ENCODE data around the gene RFX2. TPM values are rescaled to one million over a fixed set of nuclear protein-coding genes. Genes with fewer than 3 reads are reported as not detected.

Gene RFX2
- total RNA-seq, 4 donors from 2014 or later: 25.5 to 49.9 (median 32.8) TPM

GRCh38 chr19:6097911-6098310, 12.4 kb downstream of the RFX2 start:
- H3K27ac ChIP-seq (replicated peaks in 1 of 4): peak overlapping the region; percentile 89 to 96 (median 91)
- H3K4me3 ChIP-seq: no peak overlapping the region
- H3K36me3 ChIP-seq: no peaks in the 10 kb centered on the region
- 71% methylated on average over 4 of the region's 4 CpGs for WGBS
- no peak for DNase-seq (ENCODE audit: extremely low spot score)
- TF ChIP-seq CTCF (IDR thresholded peaks at IDR 0.05) (no peak), POLR2AphosphoS5 (IDR thresholded peaks at IDR 0.05) (no peak)
- no peaks in the 10 kb centered on the region for H3K27me3 ChIP-seq
- peaks cover 45 to 92% (median 90%) of the 10 kb centered on the region in 4 donors for H3K4me1 ChIP-seq
- intact Hi-C loops (cut with DNase I): no loop called here
- no peaks in the 10 kb centered on the region for H3K9me3 ChIP-seq

- Histone ChIP-seq H3K4me1 (peaks cover 49 to 92% (median 90%) of the 10 kb centered on the region in 4 donors), H3K27ac (replicated peaks in 1 of 4) (peak overlapping the region; percentile 54 to 94 (median 90))
Measured at GRCh38 chr19:6095760-6096159, 14.5 kb downstream of the RFX2 start.

GRCh38 chr19:6092329-6093286, 17.7 kb downstream of the RFX2 start:
- H3K4me3 ChIP-seq: peak overlapping the region; percentile 35 to 48 (median 42)
- WGBS: 34% methylated on average over 40 of the region's 40 CpGs
- intact Hi-C loops (cut with DNase I): no loop called here
- no peaks in the 10 kb centered on the region for H3K36me3 ChIP-seq
- TF ChIP-seq EP300 (IDR thresholded peaks at IDR 0.05) (no peak), POLR2AphosphoS5 (IDR thresholded peaks at IDR 0.05) (peak; percentile 90 to 91), CTCF (IDR thresholded peaks at IDR 0.05) (peak in 1 of 3 experiments; percentile 35), POLR2A (IDR thresholded peaks at IDR 0.05; ENCODE audit: low read depth) (no peak)
- peak overlapping the region; percentile 90 to 94 (median 91) for H3K27ac ChIP-seq (replicated peaks in 1 of 4)
- no peaks in the 10 kb centered on the region for H3K9me3 ChIP-seq
- peaks cover 35 to 92% (median 79%) of the 10 kb centered on the region in 4 donors for H3K4me1 ChIP-seq
- no peak for DNase-seq (ENCODE audit: extremely low spot score)
- no peaks in the 10 kb centered on the region for H3K27me3 ChIP-seq

More at GRCh38 chr19:6095760-6096159, 14.5 kb downstream of the RFX2 start:
- intact Hi-C loops (cut with DNase I): no loop called here
- 73% methylated on average over 4 of the region's 4 CpGs for WGBS
- Histone ChIP-seq H3K9me3 (no peaks in the 10 kb centered on the region), H3K27me3 (no peaks in the 10 kb centered on the region), H3K4me3 (no peak overlapping the region), H3K36me3 (no peaks in the 10 kb centered on the region)
- no peak for DNase-seq (ENCODE audit: extremely low spot score)
- TF ChIP-seq POLR2AphosphoS5 (IDR thresholded peaks at IDR 0.05) (no peak), POLR2A (IDR thresholded peaks at IDR 0.05; ENCODE audit: low read depth) (no peak)

- Histone ChIP-seq H3K4me1 (peaks cover 43 to 92% (median 79%) of the 10 kb centered on the region in 4 donors), H3K27me3 (no peaks in the 10 kb centered on the region), H3K36me3 (no peaks in the 10 kb centered on the region), H3K4me3 (peak overlapping the region; percentile 35 to 48 (median 42)), H3K27ac (replicated peaks in 1 of 4) (peak overlapping the region; percentile 90 to 94 (median 91)), H3K9me3 (no peaks in the 10 kb centered on the region)
- intact Hi-C loops (cut with DNase I): no loop called here
- TF ChIP-seq CTCF (IDR thresholded peaks at IDR 0.05): no peak
- whole genome bisulfite sequencing: 30% methylated on average over 8 of the region's 8 CpGs
- DNase-seq (ENCODE audit: extremely low spot score): no peak
Measured at GRCh38 chr19:6091771-6092291, 18.5 kb downstream of the RFX2 start.

GRCh38 chr19:6090634-6091033, 19.7 kb downstream of the RFX2 start:
- H3K27me3 ChIP-seq: no peaks in the 10 kb centered on the region
- H3K9me3 ChIP-seq: no peaks in the 10 kb centered on the region
- peaks cover 49 to 98% (median 88%) of the 10 kb centered on the region in 4 donors for H3K4me1 ChIP-seq
- no peak for TF ChIP-seq POLR2A (IDR thresholded peaks at IDR 0.05; ENCODE audit: low read depth)
- no peak overlapping the region for H3K4me3 ChIP-seq
- no peaks in the 10 kb centered on the region for H3K36me3 ChIP-seq
- intact Hi-C loops (cut with DNase I): no loop called here
- DNase-seq (ENCODE audit: extremely low spot score): no peak
- WGBS: 92% methylated on average over 3 of the region's 3 CpGs
- H3K27ac ChIP-seq (replicated peaks in 1 of 4): peak overlapping the region; percentile 90 to 94 (median 91)
